SKM-1 treated with dmso at 0.1 percent for 144 hours (cell line): ENCODE data around the gene CBFA2T3.

Experiments
- DNase-seq: peaks from one replicate; lab custom pipeline; 2025; ENCODE audit not compliant: unreplicated experiment; lab: John Stamatoyannopoulos, UW

The CBFA2T3 gene

GRCh38 chr16:88940862-88941817 is 35.9 kb downstream of the CBFA2T3 start:
- no peak for DNase-seq

- DNase-seq, result no peak
These were observed 36.8 kb downstream of the CBFA2T3 start for GRCh38 chr16:88939972-88940861.

DNA sequence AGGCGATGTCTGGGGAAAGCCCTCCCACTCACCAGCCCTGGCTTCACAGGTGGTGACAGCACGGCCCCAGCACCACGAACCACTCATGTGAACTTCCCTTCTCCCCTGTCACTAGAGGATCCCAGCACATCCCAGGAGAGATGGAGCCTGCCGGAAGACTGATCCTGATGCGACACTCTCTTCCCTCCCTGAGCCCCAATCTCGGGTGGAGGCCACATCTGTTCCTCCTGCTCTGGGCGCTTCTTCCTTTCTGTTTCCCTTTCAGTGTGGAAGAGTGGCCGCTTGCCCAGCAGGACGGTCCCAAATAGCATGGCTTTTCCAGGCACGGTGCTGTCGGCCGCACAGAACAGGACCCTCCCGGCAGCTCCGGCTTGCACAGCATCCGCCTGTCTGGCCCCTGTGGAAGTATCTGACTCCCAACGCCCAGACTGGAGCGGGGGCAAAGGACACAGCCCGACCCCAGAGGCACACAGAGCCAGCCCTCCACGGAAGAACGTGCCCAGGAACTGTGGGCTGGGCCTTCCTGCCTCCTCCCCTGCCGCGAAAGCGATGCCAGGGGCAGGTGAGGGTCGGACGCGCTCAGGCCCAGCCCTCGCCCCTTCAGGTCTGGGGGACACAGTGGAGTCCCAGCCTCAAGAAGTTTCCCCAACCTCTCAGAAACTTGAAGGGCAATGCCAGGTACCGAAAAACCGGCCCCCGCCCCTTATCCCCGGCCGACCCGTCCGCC is 37.6 kb downstream of the CBFA2T3 start:
- no peak for DNase-seq

DNA sequence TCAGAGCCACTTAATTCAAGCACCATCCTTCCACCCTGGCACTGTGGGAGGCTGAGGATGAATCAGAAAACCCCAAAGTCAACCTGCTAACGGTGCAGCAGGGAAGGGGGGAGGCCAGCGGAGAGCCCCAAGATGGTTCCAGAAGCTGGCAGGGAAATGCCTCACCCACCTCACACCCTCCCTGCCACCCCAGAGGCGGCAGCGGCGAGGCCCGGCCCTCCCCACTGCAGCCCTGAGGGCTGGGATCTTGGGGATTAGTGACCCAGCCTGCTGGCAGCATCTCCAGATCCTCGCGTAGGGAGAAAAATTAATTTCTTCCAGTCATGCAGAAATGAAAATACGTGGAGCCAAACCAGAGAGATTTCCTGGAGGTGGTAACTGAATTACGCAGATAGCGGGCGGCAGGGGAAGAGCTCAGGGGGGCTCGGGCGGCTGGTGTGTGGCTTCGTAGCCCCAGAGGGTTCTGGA is 38.2 kb downstream of the CBFA2T3 start:
- no peak for DNase-seq

DNA sequence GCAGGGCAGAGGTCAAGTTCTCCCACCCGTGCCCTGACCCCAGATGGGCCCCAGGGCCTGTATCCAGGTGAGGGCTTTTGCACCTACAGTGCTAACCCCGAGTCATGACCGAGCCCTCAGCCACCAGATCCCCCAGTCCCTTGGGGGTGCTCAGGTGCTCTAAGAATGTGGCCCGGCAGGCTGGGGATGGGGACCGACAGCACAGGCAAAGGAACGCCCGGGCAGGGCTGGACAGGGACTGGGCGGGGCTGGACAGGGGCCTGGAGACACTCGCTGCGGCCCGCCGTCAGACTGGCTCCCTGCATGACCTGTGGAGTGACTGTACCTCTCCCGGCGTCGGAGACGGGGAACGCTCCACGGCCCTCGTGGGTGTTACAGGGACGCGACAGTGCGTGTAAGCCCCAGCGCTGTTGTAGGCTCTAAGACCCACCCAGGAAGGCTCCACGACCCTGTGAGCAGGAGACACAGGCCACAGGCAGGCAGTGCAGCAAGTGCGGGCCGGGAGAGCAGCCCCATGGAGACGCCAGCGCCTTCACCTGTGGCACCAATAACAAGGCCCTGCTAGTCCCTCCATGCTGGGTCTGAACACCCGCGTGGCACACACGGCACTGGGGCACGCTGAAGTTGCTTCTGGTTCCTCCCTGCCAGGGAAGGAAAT is 38.8 kb downstream of the CBFA2T3 start:
- no peak for DNase-seq

DNA sequence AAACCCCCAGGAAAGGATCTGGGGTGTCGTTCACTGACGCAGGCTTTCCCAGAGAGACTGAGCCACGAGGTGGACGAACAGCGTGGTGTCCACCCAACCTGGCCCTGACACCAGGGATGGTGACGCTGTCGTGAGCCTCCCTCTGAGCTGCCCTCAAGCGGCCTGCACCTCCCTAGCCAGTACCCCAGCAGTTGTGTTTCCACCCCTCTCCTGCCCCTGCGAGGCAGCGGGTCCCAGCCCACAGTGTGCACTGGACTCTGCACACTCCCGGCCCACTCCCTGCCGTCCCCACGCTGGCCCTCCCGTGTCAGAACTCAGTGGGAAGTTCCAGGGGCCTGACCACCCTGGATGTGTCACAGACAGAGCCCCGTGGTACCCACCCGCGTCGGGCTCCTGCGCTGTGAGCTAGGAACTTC is 39.8 kb downstream of the CBFA2T3 start:
- no peak for DNase-seq

- DNase-seq, result peak; percentile 91
These were observed 40.3 kb downstream of the CBFA2T3 start for GRCh38 chr16:88936556-88937205.

- DNase-seq, result no peak
These were observed 40.9 kb downstream of the CBFA2T3 start for GRCh38 chr16:88936008-88936555.

GRCh38 chr16:88934066-88934667 is 42.8 kb downstream of the CBFA2T3 start:
- DNase-seq, result no peak

GRCh38 chr16:88932929-88933328 is 44.1 kb downstream of the CBFA2T3 start:
- DNase-seq, result no peak

DNA sequence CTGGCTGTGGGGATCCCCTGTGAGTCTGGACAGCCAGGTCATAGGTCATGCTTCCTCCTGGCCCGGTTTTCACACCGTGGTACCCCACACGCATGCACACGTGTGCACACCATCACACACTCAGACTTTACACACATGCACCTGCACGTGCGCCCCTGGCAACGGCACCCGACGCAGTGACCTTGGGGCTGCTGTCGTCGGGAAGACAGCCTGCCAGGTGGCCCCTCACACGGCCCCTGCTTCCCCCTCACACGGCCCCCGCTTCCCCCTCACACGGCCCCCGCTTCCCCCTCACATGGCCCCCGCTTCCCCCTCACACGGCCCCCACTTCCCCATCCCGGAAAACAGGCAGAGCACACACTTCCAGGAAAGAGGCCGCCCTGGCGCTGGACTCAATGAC is 45.1 kb downstream of the CBFA2T3 start:
- DNase-seq, result no peak

GRCh38 chr16:88931373-88931900 is 45.6 kb downstream of the CBFA2T3 start:
- DNase-seq, result no peak

DNA sequence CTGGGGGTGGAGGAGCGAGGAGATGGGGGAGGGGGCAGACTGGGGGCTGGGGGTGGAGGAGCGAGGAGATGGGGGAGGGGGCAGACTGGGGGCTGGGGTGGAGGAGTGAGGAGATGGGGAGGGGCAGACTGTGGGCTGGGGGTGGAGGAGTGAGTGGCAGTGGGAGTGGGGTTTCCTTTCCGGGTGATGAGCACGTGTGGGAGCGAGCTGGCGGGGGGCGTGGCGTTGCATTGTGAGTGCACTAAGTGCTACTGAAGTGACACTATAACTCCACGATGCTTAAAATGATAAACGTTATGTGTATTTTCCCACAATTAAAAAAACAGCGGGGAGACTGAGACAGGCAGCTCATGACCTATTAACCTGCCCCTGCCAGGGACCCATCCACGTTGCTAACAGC is 46.3 kb downstream of the CBFA2T3 start:
- DNase-seq, result no peak

GRCh38 chr16:88929091-88929445 is 47.9 kb downstream of the CBFA2T3 start:
- DNase-seq, result no peak

- DNase-seq, result no peak
These were observed 48.5 kb downstream of the CBFA2T3 start for GRCh38 chr16:88928405-88929090.

DNA sequence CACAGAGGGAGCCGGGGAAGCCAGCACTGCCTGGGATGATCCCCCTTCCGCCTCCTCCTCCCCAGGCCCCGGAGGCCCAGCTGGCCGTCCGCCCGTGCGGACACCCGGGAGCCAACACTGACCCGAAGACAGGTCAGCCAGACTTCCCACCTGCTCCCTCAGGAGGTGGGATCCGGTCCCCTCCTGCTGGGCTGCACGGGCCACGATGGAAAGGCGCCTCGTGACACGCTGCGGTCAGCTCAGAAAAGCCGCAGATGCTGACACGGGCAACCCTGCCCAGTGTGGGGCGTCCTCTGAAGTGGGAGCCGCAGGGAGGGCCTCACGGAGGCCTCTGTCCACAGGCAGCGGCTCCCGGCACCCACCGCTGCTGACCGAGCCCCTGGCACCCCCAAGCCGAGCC is 49.3 kb downstream of the CBFA2T3 start:
- DNase-seq, result no peak

DNA sequence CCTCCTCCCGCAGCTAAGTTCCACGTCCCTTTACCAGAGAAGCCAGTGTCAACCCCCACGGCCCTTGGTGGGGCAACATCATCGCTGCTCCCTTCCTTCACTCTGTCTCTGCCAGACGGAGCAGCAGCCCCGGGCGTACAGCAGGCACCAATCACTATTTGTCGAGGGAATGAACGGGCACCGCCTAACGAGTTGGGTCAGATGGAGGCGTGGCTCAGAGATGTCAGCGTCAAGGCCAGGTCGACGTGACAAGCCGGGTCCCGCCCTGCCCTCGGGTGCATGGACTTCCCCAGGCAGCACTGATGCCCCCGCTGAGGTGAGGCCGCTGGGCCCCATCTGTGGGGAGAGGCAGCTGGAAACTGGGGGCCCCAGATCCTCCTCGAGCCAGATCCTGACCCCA is 50.0 kb downstream of the CBFA2T3 start:
- no peak for DNase-seq

- DNase-seq, result no peak
These were observed 50.5 kb downstream of the CBFA2T3 start for GRCh38 chr16:88926374-88926990.
